HUES6 (cell line): Measurements from ENCODE around the gene CCL20.

Source experiments
- H3K27ac ChIP-seq: 2 replicates; pipeline ENCODE4 v1.7.0; 2013; ENCODE audit warnings: low read depth, mild to moderate bottlenecking, low read length, inconsistent platforms
- H3K27me3 ChIP-seq: 2 replicates; pipeline ENCODE4 v1.6.1; 2013; ENCODE audit warnings: low read length; ENCODE audit not compliant: control insufficient read depth, insufficient read depth
- H3K36me3 ChIP-seq: 2 replicates; pipeline ENCODE4 v1.6.1; 2013; ENCODE audit warnings: low read length; ENCODE audit not compliant: control insufficient read depth, insufficient read depth
- H3K4me1 ChIP-seq: 2 replicates; pipeline ENCODE4 v1.6.1; 2013; ENCODE audit warnings: low read length; ENCODE audit not compliant: control insufficient read depth, insufficient read depth
- H3K4me3 ChIP-seq: 2 replicates; pipeline ENCODE4 v1.5.1; 2013; ENCODE audit warnings: low read depth, low read length
- H3K9ac ChIP-seq: one replicate; pipeline ENCODE4 v1.6.1; 2013; ENCODE audit warnings: mild to moderate bottlenecking, low read length
- H3K9me3 ChIP-seq: 2 replicates; pipeline ENCODE4 v1.6.1; 2013; ENCODE audit warnings: low read depth, low read length; ENCODE audit not compliant: control insufficient read depth, insufficient read depth

The CCL20 gene

GRCh38 chr2:227821043-227821942, 7.7 kb downstream of the CCL20 start:
- H3K9ac ChIP-seq: no peak overlapping the region
- no peaks in the 10 kb centered on the region for H3K9me3 ChIP-seq
- no peaks in the 10 kb centered on the region for H3K27me3 ChIP-seq
- H3K4me3 ChIP-seq: no peak overlapping the region
- no peak overlapping the region for H3K27ac ChIP-seq
- no peaks in the 10 kb centered on the region for H3K36me3 ChIP-seq
- peaks cover 4% of the 10 kb centered on the region; the same call in 1 of the 2 replicates for H3K4me1 ChIP-seq

- Histone ChIP-seq H3K4me1 (peaks cover 4% of the 10 kb centered on the region; the same call in 1 of the 2 replicates), H3K36me3 (no peaks in the 10 kb centered on the region), H3K9ac (no peak overlapping the region), H3K27ac (no peak overlapping the region), H3K27me3 (no peaks in the 10 kb centered on the region), H3K4me3 (no peak overlapping the region), H3K9me3 (no peaks in the 10 kb centered on the region)
Observed at GRCh38 chr2:227822416-227823003, 8.9 kb downstream of the CCL20 start.

GRCh38 chr2:227823922-227824321, 10.3 kb downstream of the CCL20 start:
- H3K4me3 ChIP-seq: no peak overlapping the region
- H3K4me1 ChIP-seq: no peaks in the 10 kb centered on the region; the same call in 1 of the 2 replicates
- no peaks in the 10 kb centered on the region for H3K9me3 ChIP-seq
- H3K27ac ChIP-seq: no peak overlapping the region
- no peak overlapping the region for H3K9ac ChIP-seq
- H3K36me3 ChIP-seq: no peaks in the 10 kb centered on the region
- no peaks in the 10 kb centered on the region for H3K27me3 ChIP-seq

GRCh38 chr2:227824711-227825110, 11.1 kb downstream of the CCL20 start:
- no peak overlapping the region for H3K9ac ChIP-seq
- no peaks in the 10 kb centered on the region for H3K9me3 ChIP-seq
- H3K27me3 ChIP-seq: no peaks in the 10 kb centered on the region
- no peaks in the 10 kb centered on the region for H3K4me1 ChIP-seq
- no peaks in the 10 kb centered on the region for H3K36me3 ChIP-seq
- no peak overlapping the region for H3K4me3 ChIP-seq
- no peak overlapping the region for H3K27ac ChIP-seq

DNA sequence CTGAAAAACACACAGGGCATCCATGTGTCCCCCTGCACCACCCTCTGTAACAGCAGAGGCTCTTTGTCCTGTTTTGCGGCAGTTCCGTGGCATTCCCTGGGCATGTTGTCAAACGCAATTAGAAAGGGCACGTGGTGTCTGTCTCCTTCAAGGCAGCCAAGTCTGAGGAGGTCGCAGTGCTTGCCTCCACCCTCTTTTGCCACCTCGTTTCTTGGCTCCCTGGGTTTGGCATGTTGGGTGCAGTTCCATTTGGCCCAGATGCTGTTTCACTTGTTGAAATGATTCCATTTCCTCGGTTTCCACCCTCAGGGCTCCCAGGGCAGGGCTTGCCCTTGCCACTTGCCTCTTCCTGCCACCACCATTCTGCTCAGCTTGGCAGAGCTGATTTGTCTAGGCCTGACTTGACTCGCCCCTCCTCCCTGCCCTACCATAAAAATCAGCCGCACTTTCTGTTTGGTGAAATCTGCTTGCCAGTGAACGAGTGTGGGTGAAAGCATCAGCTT, 12.4 kb downstream of the CCL20 start:
- Histone ChIP-seq H3K9me3 (no peaks in the 10 kb centered on the region), H3K36me3 (no peaks in the 10 kb centered on the region), H3K27ac (no peak overlapping the region), H3K27me3 (no peaks in the 10 kb centered on the region), H3K4me3 (no peak overlapping the region), H3K4me1 (no peaks in the 10 kb centered on the region), H3K9ac (no peak overlapping the region)

DNA sequence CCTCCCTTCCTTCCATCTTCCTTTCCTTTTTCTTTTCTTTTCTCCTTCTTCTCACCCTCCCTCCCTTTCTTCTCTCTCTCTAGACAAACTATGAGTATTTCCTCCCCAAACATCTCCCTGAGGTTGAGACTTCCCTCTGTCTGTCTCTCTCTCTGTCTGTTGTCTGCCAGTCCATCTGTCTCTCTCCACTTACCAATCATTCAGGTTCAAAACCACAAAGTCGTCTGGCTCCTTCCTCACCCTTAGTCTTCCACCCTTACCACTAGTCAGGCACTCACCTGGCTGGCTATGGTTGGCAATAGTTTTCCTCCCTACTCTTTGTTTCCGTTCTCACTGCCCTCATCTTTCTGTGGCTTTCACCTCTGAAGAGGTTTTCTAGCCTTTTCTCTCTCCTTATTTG, 12.9 kb downstream of the CCL20 start:
- H3K36me3 ChIP-seq: no peaks in the 10 kb centered on the region
- no peak overlapping the region for H3K9ac ChIP-seq
- H3K9me3 ChIP-seq: no peaks in the 10 kb centered on the region
- no peak overlapping the region for H3K4me3 ChIP-seq
- no peak overlapping the region for H3K27ac ChIP-seq
- H3K27me3 ChIP-seq: no peaks in the 10 kb centered on the region
- no peaks in the 10 kb centered on the region for H3K4me1 ChIP-seq

DNA sequence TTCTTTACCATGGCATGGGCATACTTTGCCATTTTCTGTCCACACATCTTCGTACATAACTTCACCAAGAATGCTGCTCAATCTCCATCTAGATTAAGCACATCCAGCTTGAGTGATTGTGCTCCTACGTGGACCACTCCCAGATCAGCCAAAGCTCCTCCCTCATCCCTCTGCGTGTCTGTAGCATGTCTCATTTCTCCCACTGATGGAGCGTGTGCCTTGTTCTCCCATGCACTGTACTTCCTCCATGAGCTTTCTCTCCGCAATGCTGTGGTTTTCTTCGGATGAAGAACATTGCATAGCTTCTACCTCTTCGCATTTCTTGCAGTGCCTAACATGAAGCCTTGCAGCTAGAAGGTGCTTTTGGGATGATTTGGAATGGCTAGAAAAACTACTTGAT, 13.5 kb downstream of the CCL20 start:
- Histone ChIP-seq H3K27ac (no peak overlapping the region), H3K4me1 (no peaks in the 10 kb centered on the region), H3K27me3 (no peaks in the 10 kb centered on the region), H3K36me3 (no peaks in the 10 kb centered on the region), H3K9ac (no peak overlapping the region), H3K9me3 (no peaks in the 10 kb centered on the region), H3K4me3 (no peak overlapping the region)

- Histone ChIP-seq H3K4me1 (no peaks in the 10 kb centered on the region), H3K36me3 (no peaks in the 10 kb centered on the region), H3K27me3 (no peaks in the 10 kb centered on the region), H3K9ac (no peak overlapping the region), H3K27ac (no peak overlapping the region), H3K4me3 (no peak overlapping the region), H3K9me3 (no peaks in the 10 kb centered on the region)
Observed at GRCh38 chr2:227828477-227828912, 14.9 kb downstream of the CCL20 start.

GRCh38 chr2:227829337-227829736, 15.7 kb downstream of the CCL20 start:
- no peaks in the 10 kb centered on the region for H3K27me3 ChIP-seq
- no peaks in the 10 kb centered on the region for H3K4me1 ChIP-seq
- H3K9me3 ChIP-seq: no peaks in the 10 kb centered on the region
- no peak overlapping the region for H3K9ac ChIP-seq
- no peaks in the 10 kb centered on the region for H3K36me3 ChIP-seq
- no peak overlapping the region for H3K27ac ChIP-seq
- H3K4me3 ChIP-seq: no peak overlapping the region

GRCh38 chr2:227834423-227834822, 20.8 kb downstream of the CCL20 start:
- Histone ChIP-seq H3K4me1 (peaks cover 4% of the 10 kb centered on the region; the same call in 1 of the 2 replicates), H3K4me3 (no peak overlapping the region), H3K27me3 (no peaks in the 10 kb centered on the region), H3K9me3 (no peaks in the 10 kb centered on the region), H3K36me3 (no peaks in the 10 kb centered on the region), H3K27ac (no peak overlapping the region), H3K9ac (no peak overlapping the region)
